GM20000 (cell line): ENCODE data around the gene PPA2.
"Not testable (repeated sequence)": the region's sequence is repeated elsewhere in the genome, so short reads cannot be mapped to it uniquely, and the experiment has no call there.

Experiments
- DNase-seq: peaks from one replicate; pipeline ENCODE4 v3.0.0; 2012; ENCODE audit warnings: low spot score
- TF ChIP-seq, protein P1 (sequence below): IDR thresholded peaks from 2 replicates; pipeline ENCODE4 v1.5.1; 2012; ENCODE audit warnings: mild to moderate bottlenecking, control low read depth; ENCODE audit errors: extremely low read depth, missing control alignments

PPA2 gene

DNA sequence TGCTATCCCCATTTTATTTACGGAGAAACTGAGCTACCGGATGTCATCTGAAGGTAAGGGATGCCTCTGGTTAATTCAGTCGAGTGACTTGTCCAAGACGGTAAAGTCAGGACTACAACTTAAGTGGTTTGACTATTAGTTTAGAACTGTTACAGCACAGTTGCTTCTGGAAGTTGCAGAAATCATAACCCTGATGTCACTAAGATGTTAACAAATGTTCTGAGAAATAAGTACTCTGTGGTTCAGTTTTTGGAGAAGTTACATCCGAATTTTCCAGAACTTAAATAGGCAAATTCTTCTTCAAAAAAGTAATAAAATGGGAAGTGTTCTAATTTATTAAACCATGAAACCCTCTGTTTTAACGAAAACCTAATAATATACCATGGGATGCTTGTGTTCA lies 3.1 kb downstream of the PPA2 start:
- DNase-seq, result no peak
- TF ChIP-seq, protein P1, sequence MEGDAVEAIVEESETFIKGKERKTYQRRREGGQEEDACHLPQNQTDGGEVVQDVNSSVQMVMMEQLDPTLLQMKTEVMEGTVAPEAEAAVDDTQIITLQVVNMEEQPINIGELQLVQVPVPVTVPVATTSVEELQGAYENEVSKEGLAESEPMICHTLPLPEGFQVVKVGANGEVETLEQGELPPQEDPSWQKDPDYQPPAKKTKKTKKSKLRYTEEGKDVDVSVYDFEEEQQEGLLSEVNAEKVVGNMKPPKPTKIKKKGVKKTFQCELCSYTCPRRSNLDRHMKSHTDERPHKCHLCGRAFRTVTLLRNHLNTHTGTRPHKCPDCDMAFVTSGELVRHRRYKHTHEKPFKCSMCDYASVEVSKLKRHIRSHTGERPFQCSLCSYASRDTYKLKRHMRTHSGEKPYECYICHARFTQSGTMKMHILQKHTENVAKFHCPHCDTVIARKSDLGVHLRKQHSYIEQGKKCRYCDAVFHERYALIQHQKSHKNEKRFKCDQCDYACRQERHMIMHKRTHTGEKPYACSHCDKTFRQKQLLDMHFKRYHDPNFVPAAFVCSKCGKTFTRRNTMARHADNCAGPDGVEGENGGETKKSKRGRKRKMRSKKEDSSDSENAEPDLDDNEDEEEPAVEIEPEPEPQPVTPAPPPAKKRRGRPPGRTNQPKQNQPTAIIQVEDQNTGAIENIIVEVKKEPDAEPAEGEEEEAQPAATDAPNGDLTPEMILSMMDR, result no peak

DNA sequence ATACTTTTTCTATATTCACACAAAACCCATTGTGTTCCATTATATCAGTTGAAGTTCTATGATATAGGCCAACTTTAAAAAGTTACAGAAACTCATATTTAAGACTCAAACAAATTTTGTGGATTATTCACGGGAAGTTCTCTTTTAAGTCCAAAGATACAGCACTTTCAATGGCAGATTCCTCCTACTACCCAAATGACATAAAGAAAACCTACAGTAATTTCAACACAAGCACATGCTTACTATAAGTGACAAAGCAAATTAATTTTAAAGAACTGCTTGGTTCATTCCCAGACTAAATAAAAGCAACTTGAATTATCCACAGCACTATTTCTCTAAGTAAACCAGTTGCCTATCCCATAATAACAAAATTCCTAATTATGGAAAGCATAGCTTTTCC lies 4.1 kb downstream of the PPA2 start:
- DNase-seq, result no peak
- TF ChIP-seq, protein P1, result no peak

DNA sequence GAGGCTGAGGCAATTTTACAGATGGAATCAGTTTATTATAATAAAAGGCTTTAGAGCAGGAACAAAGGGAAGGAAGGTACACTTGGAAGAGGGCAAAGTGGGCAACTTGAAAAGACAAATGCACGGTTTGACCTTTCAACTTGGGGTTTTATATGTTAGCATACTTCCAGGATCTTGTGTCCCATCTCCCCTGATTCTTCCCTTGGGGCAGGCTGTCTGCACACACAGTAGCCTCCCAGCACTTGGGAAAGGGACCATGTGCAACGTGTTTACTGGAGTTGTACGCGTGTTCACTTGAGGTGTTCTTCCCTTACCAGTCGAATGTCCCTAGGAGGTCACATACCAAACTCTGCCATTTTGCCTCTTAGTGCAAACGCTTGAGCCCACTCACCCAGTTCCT lies 7.3 kb downstream of the PPA2 start:
- TF ChIP-seq, protein P1, result no peak

DNA sequence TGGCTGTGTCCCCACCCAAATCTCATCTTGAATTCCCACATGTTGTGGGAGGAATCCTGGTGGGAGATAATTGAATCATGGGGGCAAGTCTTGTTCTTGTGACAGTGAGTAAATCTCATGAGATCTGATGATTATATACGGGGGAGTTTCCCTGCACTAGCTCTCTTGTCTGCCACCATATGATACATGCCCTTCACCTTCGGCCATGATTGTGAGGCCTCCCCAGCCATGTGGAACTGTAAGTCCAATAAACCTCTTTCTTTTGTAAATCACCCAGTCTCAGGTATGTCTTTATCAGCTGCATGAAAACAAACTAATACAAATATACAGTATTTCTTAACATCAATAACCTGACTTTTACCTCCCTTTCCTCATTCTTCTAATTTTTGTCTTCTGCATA lies 9.3 kb downstream of the PPA2 start:
- DNase-seq, result not testable (repeated sequence)

More for the DNA sequence above, 7.3 kb downstream of the PPA2 start:
- no peak for DNase-seq

DNA sequence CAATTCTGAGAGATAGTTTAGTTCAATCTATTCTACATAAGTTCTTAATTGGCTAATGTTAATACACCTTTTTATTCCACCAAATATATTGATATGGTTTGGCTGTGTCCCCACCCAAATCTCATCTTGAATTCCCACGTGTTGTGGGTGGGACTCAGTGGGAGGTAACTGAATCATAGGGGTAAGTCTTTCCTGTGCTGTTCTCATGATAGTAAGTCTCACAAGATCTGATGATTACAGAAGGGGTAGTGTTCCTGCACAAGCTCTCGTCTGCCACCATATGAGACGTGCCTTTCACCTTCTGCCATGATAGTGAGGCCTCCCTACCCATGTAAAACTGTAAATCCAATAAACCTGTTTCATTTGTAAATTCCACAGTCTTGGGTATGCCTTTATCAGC lies 11.3 kb downstream of the PPA2 start:
- DNase-seq, result no peak
- TF ChIP-seq, protein P1, result no peak

DNA sequence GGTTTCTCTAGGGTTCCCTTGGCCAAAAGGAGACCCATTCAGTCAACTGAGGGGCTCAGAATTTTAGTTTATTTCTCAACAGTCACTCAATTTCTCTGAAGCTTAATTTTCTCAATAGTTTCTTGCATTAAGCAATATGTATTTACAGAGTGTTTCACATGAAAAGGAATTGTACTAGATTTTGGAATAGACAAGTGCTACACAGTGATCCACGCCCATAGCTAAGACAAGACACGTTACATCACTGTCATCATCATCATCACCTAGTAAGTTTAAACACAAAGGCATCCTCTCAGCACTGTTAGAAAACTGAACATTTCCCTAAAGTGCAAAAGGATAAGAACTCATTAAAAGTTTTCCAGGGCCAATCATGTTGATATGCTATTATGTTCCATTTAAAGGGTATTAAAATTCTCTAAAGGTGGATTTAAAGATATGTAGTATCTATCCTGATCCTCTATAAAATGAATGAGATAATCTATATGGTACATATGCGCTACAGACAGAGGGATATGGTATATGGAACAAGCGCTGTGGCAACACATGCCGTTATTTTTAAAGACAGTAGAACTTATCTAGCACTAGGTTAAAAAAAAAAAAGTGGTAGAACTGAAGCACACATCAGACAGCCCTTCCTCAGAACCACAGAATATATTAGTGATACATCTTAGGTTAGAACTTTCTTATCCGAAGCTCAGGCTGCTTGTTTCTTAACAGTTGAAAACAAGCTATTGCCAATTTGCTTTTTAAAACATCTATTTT lies 12.1 kb downstream of the PPA2 start:
- no peak for DNase-seq
- TF ChIP-seq, protein P1, result no peak

DNA sequence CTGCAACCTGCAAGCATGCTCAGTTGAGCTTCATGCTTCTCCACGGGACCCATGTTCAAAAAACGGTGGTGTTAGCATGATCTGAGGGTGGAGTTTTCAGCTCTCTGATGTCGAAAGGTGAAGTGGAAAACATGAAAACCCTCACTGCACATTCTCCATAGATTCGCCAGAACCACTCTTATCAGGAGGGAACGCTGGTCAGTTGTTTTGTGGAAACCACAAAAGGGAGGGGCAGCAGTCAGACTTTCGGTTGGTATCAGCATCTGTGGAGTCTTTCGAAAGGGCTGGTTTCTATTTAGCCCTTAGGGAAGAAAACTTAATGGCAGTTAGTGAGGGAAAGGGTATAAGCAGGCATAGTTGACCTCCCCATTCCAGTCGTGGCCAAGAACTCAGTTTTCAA lies 12.6 kb downstream of the PPA2 start:
- DNase-seq, result no peak
- TF ChIP-seq, protein P1, result no peak

DNA sequence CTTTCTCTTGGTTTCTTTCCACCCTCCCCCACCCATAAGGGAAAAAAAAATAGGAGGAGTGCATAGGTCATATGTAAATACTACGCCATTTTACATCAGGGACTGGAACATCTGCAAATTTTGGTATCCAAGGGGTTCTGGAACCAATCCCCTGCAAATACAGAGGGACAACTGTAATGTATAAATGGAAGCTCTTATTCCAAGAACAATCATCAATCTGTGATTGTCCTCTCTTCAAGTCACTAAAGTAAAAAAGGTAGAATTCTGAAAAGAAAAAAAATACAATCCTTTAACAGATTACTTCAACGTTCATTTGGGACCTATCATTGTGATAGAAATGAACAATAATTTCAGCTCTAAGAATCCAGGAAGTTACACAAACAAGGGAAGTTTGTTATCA lies 13.6 kb downstream of the PPA2 start:
- TF ChIP-seq, protein P1, result no peak
- no peak for DNase-seq

DNA sequence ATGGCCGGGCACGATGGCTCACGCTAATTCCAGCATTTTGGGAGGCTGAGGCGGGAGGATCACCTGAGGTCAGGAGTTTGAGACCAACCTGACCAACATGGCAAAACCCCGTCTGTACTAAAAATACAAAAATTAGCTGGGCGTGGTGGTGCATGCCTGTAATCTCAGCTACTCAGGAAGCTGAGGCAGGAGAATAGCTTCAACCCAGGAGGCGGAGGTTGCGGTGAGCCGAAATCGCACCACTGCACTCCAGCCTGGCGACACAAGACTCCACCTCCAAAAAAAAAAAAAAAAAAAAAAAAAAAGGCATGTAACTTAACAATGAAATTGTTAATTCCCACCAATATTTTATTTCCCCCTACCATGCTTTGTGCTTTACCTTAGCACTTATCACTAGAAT lies 15.3 kb downstream of the PPA2 start:
- not testable (repeated sequence) for DNase-seq
